GM18498 (cell line): ENCODE results near the gene ZNF746.
A peak's percentile ranks its signal among the peaks of the same experiment; 100 is the strongest.

ENCODE experiments used
- ATAC-seq: cut with Tn5 transposase; IDR thresholded peaks from one replicate; pipeline ENCODE4 v1.9.1; 2021; ENCODE audit warnings: mild to moderate bottlenecking, moderate library complexity; ENCODE audit not compliant: unreplicated experiment

Gene ZNF746

GRCh38 chr7:149490083-149490760, 7.4 kb downstream of the ZNF746 start:
- ATAC-seq: no peak

- no peak for ATAC-seq
Observed at GRCh38 chr7:149489391-149490024, 8.1 kb downstream of the ZNF746 start.

GRCh38 chr7:149479568-149479967, 18.0 kb downstream of the ZNF746 start:
- ATAC-seq: no peak

GRCh38 chr7:149478754-149479153, 18.9 kb downstream of the ZNF746 start:
- ATAC-seq: no peak

- ATAC-seq: no peak
Observed at GRCh38 chr7:149477494-149478443, 19.8 kb downstream of the ZNF746 start.

GRCh38 chr7:149476791-149477190, 20.8 kb downstream of the ZNF746 start:
- ATAC-seq: no peak

GRCh38 chr7:149475121-149476045, 22.2 kb downstream of the ZNF746 start:
- no peak for ATAC-seq

GRCh38 chr7:149474309-149475120, 23.1 kb downstream of the ZNF746 start:
- no peak for ATAC-seq

- no peak for ATAC-seq
Observed at GRCh38 chr7:149473251-149473650, 24.4 kb downstream of the ZNF746 start.

- ATAC-seq: no peak
Observed at GRCh38 chr7:149471289-149471953, 26.2 kb downstream of the ZNF746 start.

- no peak for ATAC-seq
Observed at GRCh38 chr7:149469806-149470205, 27.8 kb downstream of the ZNF746 start.

GRCh38 chr7:149468208-149468607, 29.4 kb downstream of the ZNF746 start:
- ATAC-seq: no peak

- no peak for ATAC-seq
Observed at GRCh38 chr7:149467321-149467859, 30.2 kb downstream of the ZNF746 start.

GRCh38 chr7:149466364-149466763, 31.2 kb downstream of the ZNF746 start:
- no peak for ATAC-seq

- no peak for ATAC-seq
Observed at GRCh38 chr7:149463500-149464161, 34.0 kb downstream of the ZNF746 start.

GRCh38 chr7:149462101-149462520, 35.5 kb downstream of the ZNF746 start:
- ATAC-seq: no peak

GRCh38 chr7:149460493-149461277, 36.9 kb downstream of the ZNF746 start, which contains the start of gene ZNF777:
Gene ZNF777, minus strand, starts transcription at chr7:149461062. Its CDS starts 5,040 bp downstream, at chr7:149456022.
- peak; percentile 98 for ATAC-seq
